HTERT RPE-1 (cell line): ENCODE data around the gene CAMTA1.

Experiments used
- in situ Hi-C: fragments of 300-500 bp; cut with MboI; formaldehyde crosslinking; loops from 4 replicates; pipeline ENCODE4 v1.14.3; 2020; ENCODE audit warnings: low sequenced_read_pairs

Gene CAMTA1

DNA sequence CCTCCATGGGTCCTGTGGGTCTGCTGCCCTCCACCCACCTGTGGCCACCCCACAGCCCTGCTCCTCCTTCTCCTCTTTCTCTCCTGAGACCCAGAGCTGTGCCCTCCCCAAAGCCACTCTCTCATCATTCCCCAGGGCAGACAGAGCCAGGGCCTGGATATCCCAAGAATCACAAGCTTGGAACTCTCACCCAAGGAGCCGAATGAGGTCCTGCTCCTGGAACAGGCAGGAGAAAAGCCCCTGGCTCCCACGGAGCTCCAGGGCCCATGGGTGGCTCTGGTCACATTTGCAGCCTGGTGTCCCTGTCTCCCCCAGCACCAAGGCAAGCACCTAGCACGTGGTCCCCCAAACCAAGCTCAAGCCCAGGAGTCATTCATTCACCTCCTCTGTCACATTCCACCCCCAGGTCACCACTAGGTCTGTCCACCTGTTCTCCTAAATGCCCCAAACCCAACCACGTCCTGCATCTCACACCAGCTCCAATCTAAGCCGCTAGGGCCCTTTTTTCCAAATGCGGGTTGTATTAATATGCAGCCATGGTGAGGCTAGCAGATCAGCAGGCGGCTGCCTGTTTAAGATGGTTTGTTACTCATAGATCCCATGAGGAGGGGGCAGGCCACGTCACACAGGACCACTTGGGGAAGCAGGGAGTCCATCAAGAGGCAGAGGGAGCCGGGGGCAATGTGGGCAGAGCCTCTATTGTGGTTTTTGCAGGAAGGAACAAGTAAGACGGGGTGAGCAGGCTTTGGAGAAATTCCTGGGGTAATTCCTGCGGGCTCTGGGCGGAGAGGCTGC, 770.3 kb downstream of the CAMTA1 start:
- in situ Hi-C loops: no loop called here

GRCh38 chr1:7557301-7557891, 772.1 kb downstream of the CAMTA1 start:
- in situ Hi-C loops: no loop called here

GRCh38 chr1:7558041-7558461, 772.8 kb downstream of the CAMTA1 start:
- in situ Hi-C loops: no loop called here

- in situ Hi-C loops: no loop called here
These were observed 773.2 kb downstream of the CAMTA1 start for GRCh38 chr1:7558481-7558880.

GRCh38 chr1:7558921-7559869, 773.9 kb downstream of the CAMTA1 start:
- in situ Hi-C loops: no loop called here

DNA sequence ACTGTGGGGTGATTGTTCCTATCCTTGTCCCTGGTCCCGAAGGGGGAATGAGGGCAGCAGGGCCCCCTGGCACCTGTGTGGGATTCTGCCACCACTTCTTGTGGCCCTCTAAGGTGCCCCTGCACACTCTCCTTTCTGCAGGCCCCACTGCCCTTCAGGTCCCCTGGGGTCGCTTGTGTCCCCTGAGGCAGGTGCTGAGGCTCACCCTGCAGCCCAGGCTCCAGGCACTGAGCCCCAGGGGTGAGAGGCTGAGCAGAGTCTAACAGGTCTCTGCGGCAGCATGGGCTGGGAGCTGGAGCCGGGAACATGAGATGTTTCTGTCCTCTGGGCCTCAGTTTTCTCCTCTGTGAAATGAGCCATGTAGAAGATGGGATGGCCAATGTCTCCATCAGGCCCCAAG, 774.9 kb downstream of the CAMTA1 start:
- in situ Hi-C loops: no loop called here

DNA sequence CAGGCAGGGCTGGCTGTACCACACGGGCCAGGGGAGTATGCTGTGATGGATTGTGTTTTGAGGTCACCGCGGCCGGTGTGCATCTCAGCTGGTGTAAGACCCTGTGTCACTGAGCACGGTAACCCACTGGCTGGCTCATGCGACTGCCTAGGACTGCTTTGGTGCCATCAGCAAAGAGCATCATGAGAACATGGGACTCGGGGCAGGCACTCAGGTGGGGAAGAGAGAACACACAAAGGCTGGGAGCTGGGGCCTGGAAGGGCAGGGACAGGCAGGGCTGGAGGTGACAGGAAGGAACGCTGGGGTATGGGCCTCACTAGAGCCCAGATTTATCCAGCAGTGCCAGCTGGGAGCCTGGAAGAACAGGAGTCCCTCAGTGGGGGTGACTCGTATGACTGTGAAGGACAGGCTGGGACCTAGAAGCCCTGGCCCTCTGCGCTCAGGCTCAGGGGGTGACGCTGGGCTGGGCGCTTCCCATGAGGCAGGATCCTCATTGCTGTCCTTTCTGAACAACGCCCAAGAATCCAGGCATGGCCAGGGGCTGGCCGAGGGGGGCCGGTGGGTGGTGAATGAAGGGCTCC, 775.4 kb downstream of the CAMTA1 start:
- in situ Hi-C loops: no loop called here

- in situ Hi-C loops: no loop called here
These were observed 776.2 kb downstream of the CAMTA1 start for GRCh38 chr1:7561331-7561921.

GRCh38 chr1:7561936-7562728, 776.9 kb downstream of the CAMTA1 start:
- in situ Hi-C loops: no loop called here

DNA sequence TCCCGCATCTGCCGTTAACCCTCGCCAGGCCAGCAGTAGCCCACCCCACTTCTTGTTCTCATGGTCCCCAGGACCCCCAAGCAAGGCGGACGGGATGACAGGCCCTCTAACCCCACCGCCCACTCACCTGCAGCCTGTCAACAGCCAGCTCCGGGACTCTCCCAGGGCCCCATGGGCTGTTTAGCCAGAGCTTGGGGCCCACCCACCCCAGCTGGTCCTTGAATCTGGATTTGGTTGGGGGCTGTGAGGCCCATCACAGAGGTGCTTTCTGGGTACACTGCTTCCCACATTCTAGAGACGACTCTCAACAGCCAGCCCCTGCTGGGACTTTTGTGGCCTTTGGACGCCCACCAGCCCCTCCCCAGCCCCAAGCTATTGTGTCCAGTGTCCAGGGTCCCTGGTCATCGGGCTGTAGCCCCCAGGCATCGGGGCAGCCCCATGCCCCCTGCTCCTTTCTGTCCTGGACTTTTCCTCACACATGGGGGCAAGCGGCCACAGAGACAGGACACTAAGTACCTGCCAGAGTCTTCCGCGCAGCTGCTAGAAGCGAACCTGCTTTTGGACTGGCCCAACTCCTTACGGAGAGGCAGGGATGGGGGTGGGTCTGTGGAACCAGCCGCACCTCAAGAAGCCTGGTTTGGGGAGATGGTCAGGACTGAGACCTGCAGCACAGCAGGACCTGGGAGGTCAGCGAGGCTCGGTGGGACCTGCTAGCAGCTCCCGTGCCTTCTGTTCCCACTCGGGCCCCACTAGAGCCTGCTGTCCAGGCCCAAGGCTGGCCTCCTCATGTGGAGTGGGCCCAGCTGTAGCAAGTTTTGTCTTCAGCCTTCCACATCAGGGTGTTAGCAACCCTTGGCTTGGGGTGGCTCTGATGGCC, 777.7 kb downstream of the CAMTA1 start:
- in situ Hi-C loops: no loop called here

DNA sequence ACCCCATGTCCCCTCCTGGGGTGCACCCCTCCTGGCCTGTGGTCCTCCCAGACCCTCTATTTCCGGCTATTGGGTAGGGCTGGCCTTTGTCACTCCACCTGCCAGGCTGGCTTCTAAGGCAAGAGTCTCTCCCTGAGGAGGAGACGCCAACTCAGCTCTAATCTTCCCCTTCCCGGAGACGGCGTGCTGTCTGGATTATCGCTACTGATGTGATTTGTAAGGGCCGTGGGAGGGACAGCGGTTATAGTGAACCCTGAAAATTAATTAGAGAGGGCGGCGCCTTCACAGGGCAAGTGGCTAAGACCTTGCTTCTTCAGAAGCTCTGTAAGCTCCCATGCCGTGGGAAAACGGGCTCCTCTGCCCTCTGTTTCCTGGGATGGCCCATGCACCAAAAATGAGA, 778.9 kb downstream of the CAMTA1 start:
- in situ Hi-C loops: no loop called here

DNA sequence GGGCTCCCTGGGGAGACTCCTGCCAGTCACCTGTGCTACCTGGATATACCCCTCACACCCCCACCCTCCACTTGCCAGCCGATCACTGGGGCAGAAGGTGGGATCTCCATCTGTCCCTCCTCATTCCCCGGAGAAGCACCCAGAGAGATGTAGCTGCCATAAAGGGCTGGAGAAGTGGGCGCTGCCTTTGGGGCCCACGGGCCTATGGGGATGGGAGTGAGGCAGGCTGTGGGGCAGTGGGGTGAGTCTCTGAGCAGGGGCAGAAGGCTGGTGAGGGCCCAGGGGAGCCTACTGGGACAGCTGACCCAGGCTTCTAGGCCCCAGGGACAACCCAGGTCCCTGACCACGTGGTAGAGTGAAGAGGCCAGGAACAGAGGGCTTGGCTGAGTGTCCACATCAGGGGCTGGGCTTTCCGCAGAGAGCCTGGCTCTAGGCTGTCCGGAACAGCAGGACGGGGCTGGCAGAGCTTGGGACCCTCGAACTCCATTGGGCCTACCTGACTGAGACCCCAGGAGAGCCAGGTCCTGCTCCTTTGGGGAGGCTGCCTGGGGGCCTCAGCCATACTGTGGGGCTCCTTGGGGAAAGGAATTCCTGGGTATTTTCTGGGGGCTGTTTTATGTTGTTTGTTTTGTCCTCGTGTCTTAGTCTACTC, 780.0 kb downstream of the CAMTA1 start:
- in situ Hi-C loops: no loop called here

GRCh38 chr1:7566417-7567375, 781.4 kb downstream of the CAMTA1 start:
- in situ Hi-C loops: no loop called here

GRCh38 chr1:7567376-7567775, 782.1 kb downstream of the CAMTA1 start:
- in situ Hi-C loops: no loop called here

- in situ Hi-C loops: no loop called here
These were observed 782.8 kb downstream of the CAMTA1 start for GRCh38 chr1:7568053-7568452.

DNA sequence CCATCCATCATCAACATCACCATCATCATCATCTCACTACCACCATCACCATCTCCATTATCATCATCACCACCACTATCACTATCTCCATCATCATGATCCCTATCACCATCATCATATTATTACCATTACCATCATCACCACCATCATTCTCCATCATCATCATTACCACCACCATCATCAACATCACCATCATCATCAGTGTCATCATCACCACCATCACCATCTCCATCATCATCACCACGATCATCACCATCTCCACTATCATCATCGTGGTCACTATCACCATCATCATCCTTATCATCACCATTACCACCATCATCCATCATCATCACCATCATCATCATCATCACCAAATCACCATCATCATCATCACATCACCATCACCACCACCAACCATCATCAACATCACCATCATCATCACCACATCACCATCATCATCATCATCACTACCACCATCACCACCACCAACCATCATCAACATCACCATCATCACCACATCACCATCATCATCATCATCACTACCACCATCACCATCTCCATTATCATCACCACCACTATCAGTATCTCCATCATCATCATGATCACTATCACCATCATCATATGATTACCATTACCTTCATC, 783.8 kb downstream of the CAMTA1 start:
- in situ Hi-C loops: no loop called here

DNA sequence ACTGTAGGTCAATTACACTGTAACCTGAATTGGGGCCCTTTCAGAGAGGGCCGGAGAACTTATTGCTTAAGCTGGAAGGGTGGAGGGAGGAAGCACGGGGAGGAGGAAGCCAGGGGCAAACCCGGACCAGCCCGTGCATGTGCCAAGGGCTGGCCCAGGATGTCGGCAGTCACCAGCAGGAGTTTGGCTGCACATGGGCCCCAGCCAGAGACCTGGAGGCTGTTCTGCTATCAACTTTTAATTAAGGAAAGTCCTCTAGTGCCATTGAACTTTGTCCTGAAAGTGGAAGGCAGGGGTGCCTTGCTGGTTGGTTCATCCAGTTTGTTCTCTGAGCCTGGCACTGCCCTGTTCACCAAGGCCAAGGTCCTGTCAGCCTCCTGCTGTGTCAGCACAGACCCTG, 785.1 kb downstream of the CAMTA1 start:
- in situ Hi-C loops: no loop called here
